GM10847 (cell line): ENCODE data around the gene SHROOM2.

Experiments
- POLR2A ChIP-seq: IDR thresholded peaks from 2 replicates; pipeline ENCODE4 v1.6.1; 2011; ENCODE audit not compliant: insufficient read length; ENCODE audit errors: extremely low read depth

SHROOM2 gene

GRCh38 chrX:9848718-9849479 lies 62.7 kb downstream of the SHROOM2 start:
- TF ChIP-seq POLR2A = no peak

- TF ChIP-seq POLR2A = no peak
These were observed 65.7 kb downstream of the SHROOM2 start for GRCh38 chrX:9851890-9852289.

DNA sequence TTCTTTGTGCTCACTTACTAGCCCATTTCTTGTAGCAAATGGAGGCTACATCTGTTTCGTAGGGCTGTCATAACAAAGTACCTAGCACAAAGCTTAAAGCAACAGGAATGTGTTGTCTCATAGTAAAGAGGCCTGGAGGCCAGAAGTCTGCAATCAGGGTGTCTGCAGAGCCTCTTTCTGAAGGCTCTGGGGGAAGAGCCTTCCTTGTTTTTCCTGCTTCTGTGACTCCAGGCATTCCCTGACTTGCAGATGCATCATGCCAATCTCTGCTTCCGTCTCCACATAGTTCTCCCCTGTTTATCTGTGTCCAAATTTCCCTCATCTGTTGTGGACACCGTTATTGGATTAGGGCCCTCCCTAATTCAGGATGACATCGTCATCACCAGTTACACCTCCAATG lies 67.1 kb downstream of the SHROOM2 start:
- no peak for TF ChIP-seq POLR2A

DNA sequence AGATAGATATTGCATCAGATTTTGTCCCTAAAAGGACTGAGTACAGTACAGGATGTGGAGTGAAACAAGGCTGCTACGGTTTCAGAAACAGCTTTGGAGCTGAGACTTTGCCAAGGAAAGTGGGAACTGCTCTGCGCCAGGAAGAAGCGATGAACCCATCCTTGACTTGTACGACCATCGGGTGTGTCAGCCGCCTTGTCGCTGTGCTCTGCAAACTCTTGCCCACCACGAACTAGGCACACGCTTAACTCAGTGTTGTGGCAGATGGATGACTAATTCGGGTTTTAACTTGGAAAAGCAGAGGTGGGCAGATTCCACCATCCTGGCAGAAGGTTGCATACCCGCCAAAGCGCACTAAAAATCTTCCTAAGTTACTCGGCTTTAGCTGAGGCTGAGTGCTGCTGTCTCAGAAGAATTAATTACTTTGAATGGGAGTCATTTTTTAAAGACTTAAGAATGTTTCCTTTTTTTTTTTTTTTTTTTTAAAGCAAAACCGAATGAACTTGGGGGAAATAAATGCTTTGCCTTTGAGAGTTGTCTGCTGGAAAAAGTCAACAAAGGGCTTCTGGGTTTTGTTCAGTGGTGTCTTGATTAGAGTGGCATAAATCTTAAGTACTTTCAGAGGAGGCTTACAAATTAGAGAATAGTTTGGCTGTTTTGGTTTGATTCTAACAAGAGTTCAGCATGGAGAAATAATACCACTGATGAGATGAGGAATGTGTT lies 69.5 kb downstream of the SHROOM2 start:
- TF ChIP-seq POLR2A = no peak

DNA sequence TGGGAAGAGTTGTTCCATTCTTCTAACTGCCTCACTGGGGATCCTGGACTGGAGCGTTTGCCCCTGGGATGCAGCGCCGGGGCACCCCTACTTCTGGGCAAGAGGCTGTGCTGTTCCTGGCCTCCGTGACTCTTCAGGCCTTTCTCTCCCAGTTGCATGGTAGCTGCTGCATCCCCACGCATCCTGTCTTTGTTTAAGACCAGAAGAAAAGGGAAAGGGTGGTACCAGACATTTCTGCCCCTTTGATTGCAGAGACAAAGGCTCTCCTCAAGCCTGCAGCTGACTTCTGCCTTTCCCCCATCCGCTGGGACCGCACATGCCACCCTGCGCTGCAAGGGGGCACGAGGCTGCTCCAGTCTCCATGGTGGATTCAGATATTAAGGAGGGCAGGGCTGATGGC lies 70.4 kb downstream of the SHROOM2 start:
- TF ChIP-seq POLR2A = no peak

GRCh38 chrX:9857575-9858474 lies 71.6 kb downstream of the SHROOM2 start:
- TF ChIP-seq POLR2A = no peak

- TF ChIP-seq POLR2A = no peak
These were observed 73.7 kb downstream of the SHROOM2 start for GRCh38 chrX:9859711-9860555.

DNA sequence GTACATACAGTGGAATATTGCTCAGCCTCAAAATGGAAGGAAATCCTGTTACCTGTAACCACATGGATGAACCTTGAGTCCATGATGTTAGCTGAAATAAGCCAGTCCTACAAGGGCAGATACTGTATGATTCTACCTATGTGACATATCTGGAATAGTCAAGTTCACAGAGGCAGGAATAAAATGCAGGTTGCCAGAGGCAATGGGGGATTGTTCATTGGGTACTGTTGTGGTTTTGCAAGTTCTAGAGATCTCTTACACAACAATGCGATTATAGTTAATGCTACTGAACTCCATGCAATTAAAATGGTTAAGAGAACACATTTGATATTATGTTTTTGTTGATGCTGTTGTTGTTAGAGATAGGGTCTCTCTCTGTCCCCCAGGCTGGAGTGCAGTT lies 74.6 kb downstream of the SHROOM2 start:
- no peak for TF ChIP-seq POLR2A

- no peak for TF ChIP-seq POLR2A
These were observed 75.5 kb downstream of the SHROOM2 start for GRCh38 chrX:9861711-9862110.

- TF ChIP-seq POLR2A = no peak
These were observed 76.3 kb downstream of the SHROOM2 start for GRCh38 chrX:9862525-9862924.

GRCh38 chrX:9862953-9863352 lies 76.7 kb downstream of the SHROOM2 start:
- TF ChIP-seq POLR2A = no peak

DNA sequence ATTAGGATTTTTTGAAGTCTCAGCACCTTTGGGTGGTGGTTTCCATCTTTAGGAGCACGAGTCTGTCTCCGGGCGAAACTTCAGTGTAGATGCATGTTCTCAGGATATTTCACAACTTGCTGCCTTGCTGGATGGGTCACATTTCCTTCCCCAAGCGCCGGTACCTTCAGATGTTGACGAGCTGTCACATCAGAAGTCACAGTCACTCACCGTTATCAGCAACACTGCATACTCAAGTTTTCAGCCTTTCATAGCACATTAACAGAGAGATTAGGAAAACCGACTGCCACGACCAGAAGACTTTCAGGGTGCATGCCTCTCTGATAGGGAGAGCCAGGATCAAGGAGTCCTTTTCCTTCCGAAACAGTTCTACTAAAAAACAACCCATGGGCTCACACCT lies 77.8 kb downstream of the SHROOM2 start:
- TF ChIP-seq POLR2A = no peak

DNA sequence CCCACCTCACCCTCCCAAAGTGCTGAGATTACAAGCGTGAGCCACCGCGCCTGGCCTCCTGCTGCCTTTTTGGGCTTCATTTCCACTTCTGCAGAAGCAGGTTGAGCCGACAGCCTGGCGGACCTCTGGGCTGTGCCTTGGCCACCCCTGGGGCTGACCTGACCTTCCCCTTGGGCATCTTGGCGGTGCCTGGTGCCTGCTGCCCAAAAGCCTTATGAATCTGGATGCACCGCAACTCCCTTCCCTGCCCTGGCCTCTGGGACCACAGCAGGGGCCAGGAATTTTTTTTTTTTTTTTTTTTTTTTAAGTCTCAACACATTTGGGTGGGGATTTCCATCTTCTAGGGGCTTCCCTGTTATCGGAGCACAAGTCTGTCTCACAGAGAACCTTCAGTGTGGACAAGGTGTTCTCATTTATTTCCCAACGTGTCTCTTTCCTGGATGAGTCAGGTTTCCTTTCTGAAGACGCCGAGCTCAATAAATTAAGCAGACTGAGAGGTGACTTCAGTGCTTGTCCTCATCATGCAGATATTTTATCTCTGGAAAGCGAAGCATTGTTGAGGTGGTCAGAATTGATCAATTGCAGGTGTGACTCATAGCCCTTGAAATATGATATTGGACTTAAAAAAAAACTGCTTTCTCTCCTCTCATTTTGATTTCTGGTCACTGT lies 79.7 kb downstream of the SHROOM2 start:
- no peak for TF ChIP-seq POLR2A

DNA sequence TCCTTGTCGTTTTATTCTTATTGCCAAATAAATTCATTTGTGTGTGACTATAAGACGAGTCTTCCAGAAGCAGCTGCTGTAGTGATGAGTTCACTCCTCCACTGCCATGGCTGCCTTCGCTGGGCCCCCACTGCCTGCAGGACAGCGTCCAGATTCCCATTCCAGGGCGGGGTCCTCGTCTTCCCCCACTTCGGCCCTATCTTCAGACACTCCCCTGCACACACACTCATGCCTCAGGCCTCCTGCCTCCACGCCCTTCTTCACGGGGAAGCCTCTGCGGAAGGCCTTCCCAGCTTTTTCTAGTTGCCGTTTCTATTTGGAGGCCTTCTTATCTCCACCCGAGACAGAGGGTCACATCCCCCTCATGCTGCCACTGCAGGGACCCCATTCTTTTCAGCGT lies 80.4 kb downstream of the SHROOM2 start:
- TF ChIP-seq POLR2A = no peak

DNA sequence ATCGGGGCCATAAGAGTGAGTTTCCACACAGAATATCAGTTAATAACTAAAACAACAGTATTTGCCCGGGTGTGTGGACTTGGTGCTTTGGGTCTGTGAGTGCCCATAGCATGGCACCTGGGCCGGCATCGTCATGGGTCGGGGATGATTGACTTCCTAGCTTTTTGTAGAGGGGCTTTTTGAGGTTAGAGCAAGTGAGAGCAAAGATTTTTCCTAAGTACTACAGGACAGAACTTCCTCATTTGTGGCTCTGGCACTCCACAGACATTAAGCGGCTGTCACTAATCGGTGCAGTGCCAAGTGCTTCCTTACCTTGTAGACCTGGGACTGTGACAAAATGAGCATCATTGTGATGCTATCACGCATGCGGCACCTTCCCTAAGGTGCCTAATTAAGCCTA lies 81.0 kb downstream of the SHROOM2 start:
- no peak for TF ChIP-seq POLR2A

DNA sequence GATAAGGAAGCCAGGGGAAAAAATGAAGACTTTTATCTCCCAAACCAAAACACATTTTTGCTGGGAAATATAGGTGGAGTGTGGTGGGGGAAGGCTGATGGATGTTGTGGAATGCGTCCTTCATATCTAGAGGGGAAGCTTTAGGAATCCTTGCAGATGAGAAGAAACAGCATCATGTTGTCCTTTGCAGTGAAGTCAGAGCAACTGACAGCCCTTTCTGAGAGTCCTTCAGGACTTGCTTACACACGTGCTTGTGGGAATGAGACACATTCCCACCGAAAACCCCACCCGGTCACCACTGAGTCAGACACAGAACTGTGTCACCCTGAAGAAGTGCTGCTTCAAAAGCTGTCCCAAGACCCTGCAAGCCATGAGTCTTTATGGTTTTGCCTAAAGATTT lies 81.5 kb downstream of the SHROOM2 start:
- TF ChIP-seq POLR2A = no peak
